Measurements from ENCODE around the gene MPHOSPH9.

The MPHOSPH9 gene

DNA sequence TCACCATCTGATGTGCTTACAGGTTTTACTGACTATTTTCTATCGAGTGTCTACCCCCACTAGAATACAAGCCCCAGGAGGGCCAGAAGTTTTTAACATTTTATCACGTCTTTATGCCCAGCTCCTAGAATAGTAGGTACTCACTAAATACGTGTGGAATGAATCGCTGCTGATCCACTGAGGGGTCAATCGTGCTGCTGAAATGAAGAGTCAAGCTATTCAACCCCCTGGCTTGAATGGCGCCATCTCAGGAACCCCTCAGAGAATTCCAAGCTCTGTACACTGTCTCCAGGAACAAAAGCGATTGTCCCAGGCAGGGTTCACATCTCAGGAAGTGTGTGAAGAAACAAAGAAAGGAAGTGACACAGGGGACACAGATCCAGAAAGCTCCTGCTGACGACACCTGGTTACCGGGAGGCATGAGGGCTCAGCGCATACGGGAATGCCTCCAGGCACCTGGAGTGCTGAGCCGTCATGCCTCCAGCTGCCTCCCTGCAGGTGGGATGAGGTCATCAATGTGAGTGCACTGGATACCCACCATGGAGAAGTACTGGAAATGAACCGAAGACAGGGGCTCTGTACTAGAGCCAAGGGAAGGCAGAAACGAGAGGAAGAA, 127.6 kb downstream of the MPHOSPH9 start:
- CTCF ChIA-PET: interaction anchor here (1.1 to 1.6 kb wide), 5 partner anchors 10 to 25 kb away, joined by 3 to 4 read pairs (median 3); no protein-coding TSS in a partner anchor
- POLR2A ChIA-PET: interaction anchor here (2.7 kb wide), 1 partner anchor 127 kb away, joined by 8 read pairs; the partner anchor contains the start of genes MPHOSPH9 and MTRFR
- no peak for DNase-seq (ENCODE audit: extremely low spot score)
- TF ChIP-seq, protein P1, sequence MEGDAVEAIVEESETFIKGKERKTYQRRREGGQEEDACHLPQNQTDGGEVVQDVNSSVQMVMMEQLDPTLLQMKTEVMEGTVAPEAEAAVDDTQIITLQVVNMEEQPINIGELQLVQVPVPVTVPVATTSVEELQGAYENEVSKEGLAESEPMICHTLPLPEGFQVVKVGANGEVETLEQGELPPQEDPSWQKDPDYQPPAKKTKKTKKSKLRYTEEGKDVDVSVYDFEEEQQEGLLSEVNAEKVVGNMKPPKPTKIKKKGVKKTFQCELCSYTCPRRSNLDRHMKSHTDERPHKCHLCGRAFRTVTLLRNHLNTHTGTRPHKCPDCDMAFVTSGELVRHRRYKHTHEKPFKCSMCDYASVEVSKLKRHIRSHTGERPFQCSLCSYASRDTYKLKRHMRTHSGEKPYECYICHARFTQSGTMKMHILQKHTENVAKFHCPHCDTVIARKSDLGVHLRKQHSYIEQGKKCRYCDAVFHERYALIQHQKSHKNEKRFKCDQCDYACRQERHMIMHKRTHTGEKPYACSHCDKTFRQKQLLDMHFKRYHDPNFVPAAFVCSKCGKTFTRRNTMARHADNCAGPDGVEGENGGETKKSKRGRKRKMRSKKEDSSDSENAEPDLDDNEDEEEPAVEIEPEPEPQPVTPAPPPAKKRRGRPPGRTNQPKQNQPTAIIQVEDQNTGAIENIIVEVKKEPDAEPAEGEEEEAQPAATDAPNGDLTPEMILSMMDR (IDR thresholded peaks at IDR 0.05; ENCODE audit: control extremely low read depth, extremely low read depth, low read depth, missing control alignments): no peak

DNA sequence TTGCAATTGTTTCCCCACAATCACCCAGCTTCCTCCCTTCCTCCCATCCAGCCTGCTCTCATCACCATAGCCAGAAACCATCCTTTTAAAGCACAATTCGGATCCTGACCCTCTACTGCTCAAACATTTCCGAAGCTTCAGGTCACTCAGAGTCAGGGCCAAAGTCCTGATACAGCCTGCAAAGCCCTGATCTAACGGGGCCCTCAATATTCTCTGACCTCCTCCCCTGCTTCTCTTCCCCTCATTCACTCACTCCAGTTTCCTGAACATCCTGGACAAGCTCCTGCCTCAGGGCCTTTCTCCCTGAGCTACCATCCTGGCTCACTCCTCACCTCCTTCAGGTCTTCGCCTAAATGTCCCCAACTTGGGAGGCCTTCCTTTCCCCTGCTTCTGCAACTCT, 128.1 kb downstream of the MPHOSPH9 start:
- ChIA-PET CTCF (interaction anchor here (1.2 to 1.6 kb wide), 3 partner anchors 10 to 12 kb away, joined by 3 to 4 read pairs (median 3); no protein-coding TSS in a partner anchor), POLR2A (interaction anchor here (2.7 kb wide), 1 partner anchor 128 kb away, joined by 8 read pairs; the partner anchor contains the start of genes MPHOSPH9 and MTRFR)
- TF ChIP-seq, protein P1 (IDR thresholded peaks at IDR 0.05; ENCODE audit: control extremely low read depth, extremely low read depth, low read depth, missing control alignments): no peak
- DNase-seq (ENCODE audit: extremely low spot score): no peak

Data from GM10248 (cell line).